Stimulated activated CD8-positive, alpha-beta memory T cell treated with anti-CD3 and anti-CD28 coated beads, Interleukin-4, amount 100 ng/mL, for 48 hours (primary cell): Measurements from ENCODE around the gene KRTAP6-3.

Source experiments
- DNase-seq: peaks from one replicate; pipeline ENCODE4 v3.0.0-alpha.2; 2020

The KRTAP6-3 gene

DNA sequence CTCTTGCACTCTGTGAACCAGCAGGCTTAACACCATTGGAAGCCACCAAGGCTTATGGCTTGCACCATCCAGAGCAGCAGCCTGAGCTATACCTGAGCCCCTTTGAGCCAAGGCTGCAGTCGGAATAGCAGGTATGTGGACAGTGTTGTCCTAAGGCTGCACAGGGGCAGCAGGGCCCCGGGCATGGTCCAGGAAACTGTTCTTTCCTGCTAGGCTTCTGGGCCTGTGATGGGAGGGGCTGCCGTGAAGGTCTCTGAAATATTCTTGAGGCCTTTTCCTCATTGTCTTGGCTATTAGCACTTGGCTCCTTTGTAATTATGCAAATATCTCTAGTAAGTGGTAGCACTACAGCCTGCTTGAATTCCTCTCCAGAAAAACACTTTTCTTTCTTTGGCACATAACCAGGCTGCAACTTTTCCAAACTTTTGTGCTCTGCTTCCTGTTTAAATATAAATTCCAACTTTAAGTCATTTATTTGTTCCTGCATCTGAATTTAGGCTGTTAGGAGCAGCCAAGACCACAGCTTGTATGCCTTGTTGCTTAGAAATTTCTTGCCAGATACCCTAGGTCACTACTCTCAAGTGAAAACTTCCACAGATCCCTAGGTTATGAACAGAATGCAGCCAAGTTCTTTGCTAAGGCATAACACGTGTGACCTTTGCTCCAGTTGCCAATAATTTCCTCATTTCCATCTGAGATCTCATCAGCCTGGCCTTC is 33.4 kb downstream of the KRTAP6-3 start:
- no peak for DNase-seq

DNA sequence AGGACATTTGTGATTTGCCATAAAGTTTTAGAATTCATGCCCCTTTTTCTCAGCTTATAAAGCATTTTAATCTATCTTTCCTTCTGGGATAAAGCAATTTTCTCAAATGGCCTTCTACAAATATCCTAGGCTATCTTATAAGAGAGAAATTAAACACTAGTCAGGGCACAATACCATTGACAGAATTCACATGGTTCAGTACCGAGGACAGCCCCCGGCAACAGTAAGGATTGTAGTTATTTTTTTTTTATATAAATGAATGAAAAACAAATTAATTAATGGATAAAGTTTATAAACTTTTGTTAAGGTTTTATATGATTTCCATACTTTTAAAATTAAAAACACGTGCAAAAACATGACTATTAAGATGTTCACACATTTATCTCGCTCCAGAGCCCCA is 35.9 kb downstream of the KRTAP6-3 start:
- DNase-seq, result no peak

DNA sequence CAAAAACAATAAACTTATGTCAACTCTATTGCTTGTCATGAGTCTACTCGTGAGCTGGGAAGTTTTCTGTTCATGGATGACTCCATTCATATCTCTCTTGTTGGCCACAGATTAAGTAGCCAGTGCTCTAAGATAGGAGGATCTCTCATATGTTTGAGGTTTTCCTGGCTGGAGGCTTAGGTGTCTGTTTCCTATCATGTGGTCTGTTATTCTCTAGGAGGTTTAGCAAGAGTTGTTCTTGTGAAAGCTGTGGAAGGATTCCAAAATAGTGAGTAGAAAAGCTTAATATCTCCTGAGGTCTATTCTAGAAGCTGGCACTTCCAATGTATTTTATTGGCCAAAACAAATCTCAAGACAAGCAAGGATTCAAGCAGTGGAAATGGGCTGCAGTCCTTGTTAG is 37.0 kb downstream of the KRTAP6-3 start:
- DNase-seq, result no peak

DNA sequence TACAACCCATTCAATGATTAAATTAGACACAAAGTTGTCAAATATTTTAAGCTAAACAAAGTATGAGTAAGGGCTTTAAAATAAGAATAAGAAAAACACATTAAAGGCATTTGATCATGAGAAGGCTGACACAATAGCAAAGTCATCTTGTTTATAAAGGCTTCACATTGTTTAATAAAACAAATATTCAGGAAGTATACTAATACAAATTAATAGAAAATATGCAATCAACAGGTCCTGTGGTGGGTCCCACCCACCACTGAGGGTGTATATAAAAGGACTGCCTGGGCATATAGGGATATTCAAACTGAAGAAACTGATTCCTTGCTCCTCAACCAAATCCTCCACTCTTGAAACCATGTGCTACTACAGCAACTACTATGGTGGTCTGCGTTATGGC is 42.7 kb downstream of the KRTAP6-3 start, which contains the start of gene KRTAP20-2:
Gene KRTAP20-2, plus strand, starts transcription at position 301 of the 400 bp plus-strand sequence. Its CDS starts 58 bp downstream, at position 359.
- no peak for DNase-seq

DNA sequence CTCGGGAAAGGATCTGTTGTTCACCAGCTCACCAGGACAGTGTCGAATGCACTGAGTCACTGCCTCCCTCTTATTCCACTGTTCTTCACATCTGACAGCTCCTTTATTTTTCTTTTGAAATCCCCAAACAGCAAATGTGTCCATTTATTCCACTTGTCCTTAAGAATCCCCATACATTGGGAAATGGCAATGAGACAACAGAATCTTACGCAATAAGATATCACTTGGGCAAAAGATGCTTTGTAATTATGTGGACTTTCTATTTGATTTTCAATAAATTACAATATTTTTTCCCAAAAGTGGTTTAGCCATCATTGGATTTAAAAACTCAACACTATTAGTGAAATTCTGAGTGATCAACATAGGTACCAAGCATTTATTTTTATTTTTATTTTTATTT is 46.4 kb downstream of the KRTAP6-3 start:
- DNase-seq, result no peak

DNA sequence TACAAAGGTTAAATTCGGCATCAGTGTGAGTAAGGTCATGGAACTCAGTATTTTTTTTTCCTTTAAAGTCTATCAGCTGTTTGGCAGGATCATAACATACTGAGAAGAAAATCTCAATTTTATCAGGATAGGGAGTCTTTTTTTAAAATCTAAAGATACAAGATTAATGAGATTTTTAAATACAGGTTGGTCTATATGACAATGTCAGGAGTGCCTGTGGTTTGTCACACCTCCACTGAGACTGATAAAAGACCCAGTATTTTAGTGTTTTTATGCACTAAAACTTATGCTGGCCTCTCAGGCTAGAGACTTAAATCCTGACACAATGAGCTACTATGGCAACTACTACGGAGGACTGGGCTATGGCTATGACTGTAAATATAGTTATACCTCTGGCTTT is 50.3 kb downstream of the KRTAP6-3 start, which contains the start of gene KRTAP20-3:
Gene KRTAP20-3, plus strand, starts transcription at position 301 of the 400 bp plus-strand sequence.
- no peak for DNase-seq
